Measurements from ENCODE around the gene HES5.

HES5 gene

GRCh38 chr1:2504949-2505272 lies 25.2 kb downstream of the HES5 start:
- no peak for TF ChIP-seq CTCF (IDR thresholded peaks at IDR 0.05; ENCODE audit: low read depth, low read length)
- TF ChIP-seq MYC (IDR thresholded peaks at IDR 0.05; ENCODE audit: low read depth, low read length): no peak
- TF ChIP-seq POLR2A (IDR thresholded peaks at IDR 0.05; ENCODE audit: extremely low read depth, insufficient read length): no peak
- TF ChIP-seq, protein P1, sequence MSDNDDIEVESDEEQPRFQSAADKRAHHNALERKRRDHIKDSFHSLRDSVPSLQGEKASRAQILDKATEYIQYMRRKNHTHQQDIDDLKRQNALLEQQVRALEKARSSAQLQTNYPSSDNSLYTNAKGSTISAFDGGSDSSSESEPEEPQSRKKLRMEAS (IDR thresholded peaks at IDR 0.05; ENCODE audit: low read depth, low read length): no peak
- no peak overlapping the region for H3K4me3 ChIP-seq (ENCODE audit: low read depth, low read length)
- DNase-seq (ENCODE audit: low read depth): no peak

DNA sequence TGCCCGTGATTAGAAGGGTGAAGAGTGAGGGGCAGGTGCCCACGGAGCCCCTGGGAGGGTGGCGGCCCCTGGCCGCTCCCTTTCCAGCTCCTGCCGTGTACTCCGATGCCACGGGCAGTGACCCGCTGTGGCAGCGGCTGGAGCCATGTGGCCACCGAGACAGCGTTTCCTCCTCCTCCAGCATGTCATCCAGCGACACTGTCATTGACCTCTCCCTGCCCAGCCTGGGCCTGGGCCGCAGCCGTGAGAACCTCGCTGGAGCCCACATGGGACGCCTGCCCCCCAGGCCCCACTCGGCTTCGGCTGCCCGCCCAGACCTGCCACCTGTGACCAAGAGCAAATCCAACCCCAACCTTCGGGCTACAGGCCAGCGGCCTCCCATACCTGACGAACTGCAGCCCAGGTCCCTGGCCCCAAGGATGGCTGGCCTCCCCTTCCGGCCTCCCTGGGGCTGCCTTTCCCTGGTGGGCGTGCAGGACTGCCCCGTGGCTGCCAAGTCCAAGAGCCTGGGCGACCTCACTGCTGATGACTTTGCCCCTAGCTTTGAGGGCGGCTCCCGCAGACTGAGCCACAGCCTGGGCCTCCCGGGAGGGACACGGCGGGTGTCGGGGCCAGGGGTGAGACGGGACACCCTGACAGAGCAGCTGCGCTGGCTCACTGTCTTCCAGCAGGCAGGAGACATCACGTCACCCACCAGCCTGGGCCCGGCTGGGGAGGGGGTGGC lies 25.7 kb downstream of the HES5 start:
- no peak for TF ChIP-seq MYC (IDR thresholded peaks at IDR 0.05; ENCODE audit: low read depth, low read length)
- TF ChIP-seq, protein P1 (IDR thresholded peaks at IDR 0.05; ENCODE audit: low read depth, low read length): no peak
- TF ChIP-seq POLR2A (IDR thresholded peaks at IDR 0.05; ENCODE audit: extremely low read depth, insufficient read length): no peak
- no peak for TF ChIP-seq CTCF (IDR thresholded peaks at IDR 0.05; ENCODE audit: low read depth, low read length)
- no peak for DNase-seq (ENCODE audit: low read depth)
- H3K4me3 ChIP-seq (ENCODE audit: low read depth, low read length): no peak overlapping the region

DNA sequence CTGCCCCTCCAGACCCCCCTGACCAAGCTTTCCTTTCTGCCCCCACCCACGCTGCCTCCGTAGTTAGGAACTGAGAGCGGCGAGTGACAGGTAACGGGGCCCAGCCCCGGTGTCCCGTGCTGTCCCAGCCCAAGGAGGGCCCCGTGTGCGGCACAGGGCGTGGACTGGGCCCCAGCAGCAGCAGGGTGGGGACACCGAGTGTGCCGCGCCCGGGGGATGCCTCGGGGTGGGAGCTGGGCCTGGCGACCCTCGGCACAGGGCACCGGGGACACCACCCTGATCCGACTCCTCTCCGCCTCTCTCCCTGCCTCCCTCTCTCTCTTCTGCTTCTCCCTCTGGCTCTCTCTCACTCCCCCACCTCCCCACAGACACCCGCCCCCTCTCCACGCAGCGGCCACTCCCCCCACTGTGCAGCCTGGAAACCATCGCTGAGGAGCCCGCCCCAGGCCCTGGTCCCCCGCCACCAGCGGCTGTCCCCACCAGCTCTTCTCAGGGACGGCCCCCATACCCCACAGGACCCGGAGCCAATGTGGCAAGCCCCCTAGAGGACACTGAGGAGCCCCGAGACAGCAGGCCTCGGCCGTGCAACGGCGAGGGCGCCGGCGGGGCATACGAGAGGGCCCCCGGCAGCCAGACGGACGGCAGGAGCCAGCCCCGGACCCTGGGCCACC lies 26.4 kb downstream of the HES5 start:
- no peak for DNase-seq (ENCODE audit: low read depth)
- H3K4me3 ChIP-seq (ENCODE audit: low read depth, low read length): no peak overlapping the region
- TF ChIP-seq CTCF (IDR thresholded peaks at IDR 0.05; ENCODE audit: low read depth, low read length): no peak
- TF ChIP-seq POLR2A (IDR thresholded peaks at IDR 0.05; ENCODE audit: extremely low read depth, insufficient read length): no peak
- TF ChIP-seq, protein P1 (IDR thresholded peaks at IDR 0.05; ENCODE audit: low read depth, low read length): no peak
- TF ChIP-seq MYC (IDR thresholded peaks at IDR 0.05; ENCODE audit: low read depth, low read length): no peak

- no peak for DNase-seq (ENCODE audit: low read depth)
- H3K4me3 ChIP-seq (ENCODE audit: low read depth, low read length): no peak overlapping the region
- TF ChIP-seq MYC (IDR thresholded peaks at IDR 0.05; ENCODE audit: low read depth, low read length): no peak
- TF ChIP-seq, protein P1 (IDR thresholded peaks at IDR 0.05; ENCODE audit: low read depth, low read length): no peak
- no peak for TF ChIP-seq POLR2A (IDR thresholded peaks at IDR 0.05; ENCODE audit: extremely low read depth, insufficient read length)
- no peak for TF ChIP-seq CTCF (IDR thresholded peaks at IDR 0.05; ENCODE audit: low read depth, low read length)
Measured at GRCh38 chr1:2502661-2503553, 27.2 kb downstream of the HES5 start.

DNA sequence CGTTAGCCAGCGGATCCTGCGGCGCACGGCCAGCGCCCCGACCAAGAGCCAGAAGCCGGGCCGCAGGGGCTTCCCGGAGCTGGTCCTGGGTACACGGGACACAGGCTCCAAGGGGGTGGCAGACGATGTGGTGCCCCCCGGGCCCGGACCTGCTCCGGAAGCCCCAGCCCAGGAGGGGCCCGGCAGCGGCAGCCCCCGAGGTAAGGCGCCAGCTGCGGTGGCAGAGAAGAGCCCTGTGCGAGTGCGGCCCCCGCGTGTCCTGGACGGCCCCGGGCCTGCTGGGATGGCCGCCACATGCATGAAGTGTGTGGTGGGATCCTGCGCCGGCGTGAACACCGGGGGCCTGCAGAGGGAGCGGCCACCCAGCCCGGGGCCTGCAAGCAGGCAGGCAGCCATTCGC lies 27.9 kb downstream of the HES5 start:
- DNase-seq (ENCODE audit: low read depth): no peak
- no peak overlapping the region for H3K4me3 ChIP-seq (ENCODE audit: low read depth, low read length)
- TF ChIP-seq, protein P1 (IDR thresholded peaks at IDR 0.05; ENCODE audit: low read depth, low read length): no peak
- no peak for TF ChIP-seq CTCF (IDR thresholded peaks at IDR 0.05; ENCODE audit: low read depth, low read length)
- TF ChIP-seq POLR2A (IDR thresholded peaks at IDR 0.05; ENCODE audit: extremely low read depth, insufficient read length): no peak
- no peak for TF ChIP-seq MYC (IDR thresholded peaks at IDR 0.05; ENCODE audit: low read depth, low read length)
